ENCODE data around the gene PCDHA7. TPM values are rescaled to one million over a fixed set of nuclear protein-coding genes. Genes with fewer than 3 reads are reported as not detected.
A peak's percentile ranks its signal among the peaks of the same experiment; 100 is the strongest.
"Not testable (repeated sequence)": the region's sequence is repeated elsewhere in the genome, so short reads cannot be mapped to it uniquely, and the experiment has no call there.

The PCDHA7 gene
- total RNA-seq, result 1 to 10 TPM in 1 of 4 donors, under 1 TPM in 3; 0.17 to 1.0 (median 0.37) TPM

DNA sequence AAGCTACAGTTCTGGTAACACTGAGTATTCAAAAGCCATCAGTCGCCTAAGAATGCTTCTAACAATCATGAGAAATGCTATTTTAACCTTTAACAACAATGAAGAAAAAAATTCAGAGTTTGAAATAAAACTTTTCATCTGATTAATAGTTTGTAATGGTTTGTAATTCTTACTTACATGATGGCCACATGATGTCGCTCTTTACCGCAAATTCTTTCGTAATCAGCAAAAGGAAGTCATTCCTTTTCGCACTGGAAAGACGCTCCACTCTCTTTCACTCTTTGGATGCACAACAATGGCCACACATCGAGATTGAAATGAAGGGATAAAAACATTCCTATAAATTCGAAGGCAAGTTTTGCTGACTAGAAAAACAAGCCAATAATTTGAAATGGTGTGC is at the start of gene PCDHA7:
PCDHA7 (plus strand) TSS at position 277 of the 400 bp plus-strand sequence; CDS start at position 392, 115 bp downstream.
- H3K4me3 ChIP-seq, result peak within 1 kb of the TSS; percentile 11 to 36 (median 22)
- H3K4me1 ChIP-seq, result no peaks in the 10 kb centered on the region
- peaks cover 0 to 71% (median 7%) of the 10 kb centered on the region in 4 donors for H3K27me3 ChIP-seq
- peaks cover 0 to 49% (median 42%) of the 10 kb centered on the region in 4 donors for H3K9me3 ChIP-seq
- no peak within 1 kb of the TSS for H3K27ac ChIP-seq (replicated peaks in 1 of 4)
- WGBS, result 12% methylated on average over 8 of the region's 8 CpGs
- DNase-seq (ENCODE audit: extremely low spot score), result no peak
- intact Hi-C loops (cut with DNase I), result no loop called here
- TF ChIP-seq POLR2AphosphoS5 (IDR thresholded peaks at IDR 0.05), result no peak
- TF ChIP-seq, protein P1, sequence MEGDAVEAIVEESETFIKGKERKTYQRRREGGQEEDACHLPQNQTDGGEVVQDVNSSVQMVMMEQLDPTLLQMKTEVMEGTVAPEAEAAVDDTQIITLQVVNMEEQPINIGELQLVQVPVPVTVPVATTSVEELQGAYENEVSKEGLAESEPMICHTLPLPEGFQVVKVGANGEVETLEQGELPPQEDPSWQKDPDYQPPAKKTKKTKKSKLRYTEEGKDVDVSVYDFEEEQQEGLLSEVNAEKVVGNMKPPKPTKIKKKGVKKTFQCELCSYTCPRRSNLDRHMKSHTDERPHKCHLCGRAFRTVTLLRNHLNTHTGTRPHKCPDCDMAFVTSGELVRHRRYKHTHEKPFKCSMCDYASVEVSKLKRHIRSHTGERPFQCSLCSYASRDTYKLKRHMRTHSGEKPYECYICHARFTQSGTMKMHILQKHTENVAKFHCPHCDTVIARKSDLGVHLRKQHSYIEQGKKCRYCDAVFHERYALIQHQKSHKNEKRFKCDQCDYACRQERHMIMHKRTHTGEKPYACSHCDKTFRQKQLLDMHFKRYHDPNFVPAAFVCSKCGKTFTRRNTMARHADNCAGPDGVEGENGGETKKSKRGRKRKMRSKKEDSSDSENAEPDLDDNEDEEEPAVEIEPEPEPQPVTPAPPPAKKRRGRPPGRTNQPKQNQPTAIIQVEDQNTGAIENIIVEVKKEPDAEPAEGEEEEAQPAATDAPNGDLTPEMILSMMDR (IDR thresholded peaks at IDR 0.05), result no peak
- TF ChIP-seq POLR2A (IDR thresholded peaks at IDR 0.05; ENCODE audit: low read depth), result no peak
- TF ChIP-seq EP300 (IDR thresholded peaks at IDR 0.05), result no peak
- H3K36me3 ChIP-seq, result no peaks in the 10 kb centered on the region

GRCh38 chr5:140785905-140786686 is 48.0 kb upstream of the PCDHA7 start, which contains the start of gene PCDHA1:
Gene PCDHA1 (plus strand): TSS chr5:140786140.
- no peak within 1 kb of the TSS for H3K4me3 ChIP-seq
- no peak for DNase-seq (ENCODE audit: extremely low spot score)
- no peaks in the 10 kb centered on the region for H3K36me3 ChIP-seq
- H3K4me1 ChIP-seq, result no peaks in the 10 kb centered on the region
- intact Hi-C loops (cut with DNase I), result no loop called here
- TF ChIP-seq POLR2AphosphoS5 (IDR thresholded peaks at IDR 0.05) (no peak), EP300 (IDR thresholded peaks at IDR 0.05) (no peak), POLR2A (IDR thresholded peaks at IDR 0.05; ENCODE audit: low read depth) (no peak)
- TF ChIP-seq, protein P1 (IDR thresholded peaks at IDR 0.05), result no peak
- H3K27ac ChIP-seq (replicated peaks in 1 of 4), result no peak within 1 kb of the TSS
- H3K27me3 ChIP-seq, result peaks cover 0 to 50% (median 6%) of the 10 kb centered on the region in 4 donors
- 39% methylated on average over 28 of the region's 29 CpGs for WGBS
- H3K9me3 ChIP-seq, result peaks cover 0 to 71% (median 67%) of the 10 kb centered on the region in 4 donors

- H3K4me3 ChIP-seq; DNase-seq (ENCODE audit: extremely low spot score); H3K4me1 ChIP-seq; H3K36me3 ChIP-seq; intact Hi-C loops (cut with DNase I); H3K27ac ChIP-seq (replicated peaks in 1 of 4): not testable (repeated sequence)
- peaks cover 0 to 57% (median 6%) of the 10 kb centered on the region in 4 donors for H3K27me3 ChIP-seq
- WGBS, result 66% methylated on average over 14 of the region's 44 CpGs
- H3K9me3 ChIP-seq, result peaks cover 0 to 74% (median 60%) of the 10 kb centered on the region in 4 donors
Measured at GRCh38 chr5:140787422-140787821, 46.6 kb upstream of the PCDHA7 start.

DNA sequence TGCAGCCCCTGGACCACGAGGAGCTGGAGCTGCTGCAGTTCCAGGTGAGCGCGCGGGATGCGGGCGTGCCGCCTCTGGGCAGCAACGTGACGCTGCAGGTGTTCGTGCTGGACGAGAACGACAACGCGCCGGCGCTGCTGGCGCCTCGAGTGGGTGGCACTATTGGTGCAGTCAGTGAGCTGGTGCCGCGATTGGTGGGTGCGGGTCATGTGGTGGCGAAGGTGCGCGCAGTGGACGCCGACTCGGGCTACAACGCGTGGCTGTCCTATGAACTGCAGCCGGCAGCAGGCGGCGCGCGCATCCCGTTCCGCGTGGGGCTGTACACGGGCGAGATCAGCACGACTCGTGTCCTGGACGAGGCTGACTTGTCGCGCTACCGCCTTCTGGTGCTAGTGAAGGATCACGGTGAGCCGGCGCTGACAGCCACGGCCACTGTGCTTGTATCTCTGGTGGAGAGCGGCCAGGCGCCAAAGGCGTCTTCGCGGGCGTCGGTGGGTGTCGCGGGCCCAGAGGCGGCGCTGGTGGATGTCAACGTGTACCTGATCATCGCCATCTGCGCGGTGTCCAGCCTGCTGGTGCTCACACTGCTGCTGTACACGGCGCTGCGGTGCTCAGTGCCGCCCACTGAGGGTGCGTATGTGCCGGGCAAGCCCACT is 46.1 kb upstream of the PCDHA7 start:
- H3K4me3 ChIP-seq; H3K36me3 ChIP-seq; DNase-seq (ENCODE audit: extremely low spot score); H3K27ac ChIP-seq (replicated peaks in 1 of 4); H3K4me1 ChIP-seq; intact Hi-C loops (cut with DNase I): not testable (repeated sequence)
- 40% methylated on average over 2 of the region's 70 CpGs for WGBS
- Histone ChIP-seq H3K27me3 (peaks cover 0 to 63% (median 6%) of the 10 kb centered on the region in 4 donors), H3K9me3 (peaks cover 0 to 74% (median 61%) of the 10 kb centered on the region in 4 donors)

GRCh38 chr5:140791089-140791488 is 43.0 kb upstream of the PCDHA7 start:
- TF ChIP-seq, protein P1 (IDR thresholded peaks at IDR 0.05), result no peak
- TF ChIP-seq EP300 (IDR thresholded peaks at IDR 0.05) (no peak), POLR2AphosphoS5 (IDR thresholded peaks at IDR 0.05) (no peak), POLR2A (IDR thresholded peaks at IDR 0.05; ENCODE audit: low read depth) (no peak)
- H3K27ac ChIP-seq (replicated peaks in 1 of 4), result no peak overlapping the region
- WGBS, result 37% methylated on average over 2 of the region's 2 CpGs
- no peaks in the 10 kb centered on the region for H3K4me1 ChIP-seq
- intact Hi-C loops (cut with DNase I), result no loop called here
- no peaks in the 10 kb centered on the region for H3K36me3 ChIP-seq
- DNase-seq (ENCODE audit: extremely low spot score), result no peak
- H3K4me3 ChIP-seq, result no peak overlapping the region
- H3K27me3 ChIP-seq, result peaks cover 0 to 80% (median 6%) of the 10 kb centered on the region in 4 donors
- H3K9me3 ChIP-seq, result peaks cover 0 to 86% (median 70%) of the 10 kb centered on the region in 4 donors

Data from esophagus muscularis mucosa (tissue), 4 donors.